Measurements from ENCODE around the gene MN1.

GRCh38 chr22:27723158-27723557 is 78.4 kb downstream of the MN1 start:
- TF ChIP-seq EZH2phosphoT487 (IDR thresholded peaks at IDR 0.05; ENCODE audit: low read length) (no peak), CTCF (IDR thresholded peaks at IDR 0.05; ENCODE audit: low read length) (no peak), EZH2 (optimal IDR thresholded peaks at IDR 0.05; ENCODE audit: low read depth, low read length) (no peak)
